Measurements from ENCODE around the gene ONECUT2. TPM values are rescaled to one million over a fixed set of nuclear protein-coding genes. Genes with fewer than 3 reads are reported as not detected.
"Not testable (repeated sequence)": the region's sequence is repeated elsewhere in the genome, so short reads cannot be mapped to it uniquely, and the experiment has no call there.

Gene ONECUT2
- under 1 TPM in 2 of 4 donors, not detected in 2; under 0.01 to 0.09 TPM for total RNA-seq

DNA sequence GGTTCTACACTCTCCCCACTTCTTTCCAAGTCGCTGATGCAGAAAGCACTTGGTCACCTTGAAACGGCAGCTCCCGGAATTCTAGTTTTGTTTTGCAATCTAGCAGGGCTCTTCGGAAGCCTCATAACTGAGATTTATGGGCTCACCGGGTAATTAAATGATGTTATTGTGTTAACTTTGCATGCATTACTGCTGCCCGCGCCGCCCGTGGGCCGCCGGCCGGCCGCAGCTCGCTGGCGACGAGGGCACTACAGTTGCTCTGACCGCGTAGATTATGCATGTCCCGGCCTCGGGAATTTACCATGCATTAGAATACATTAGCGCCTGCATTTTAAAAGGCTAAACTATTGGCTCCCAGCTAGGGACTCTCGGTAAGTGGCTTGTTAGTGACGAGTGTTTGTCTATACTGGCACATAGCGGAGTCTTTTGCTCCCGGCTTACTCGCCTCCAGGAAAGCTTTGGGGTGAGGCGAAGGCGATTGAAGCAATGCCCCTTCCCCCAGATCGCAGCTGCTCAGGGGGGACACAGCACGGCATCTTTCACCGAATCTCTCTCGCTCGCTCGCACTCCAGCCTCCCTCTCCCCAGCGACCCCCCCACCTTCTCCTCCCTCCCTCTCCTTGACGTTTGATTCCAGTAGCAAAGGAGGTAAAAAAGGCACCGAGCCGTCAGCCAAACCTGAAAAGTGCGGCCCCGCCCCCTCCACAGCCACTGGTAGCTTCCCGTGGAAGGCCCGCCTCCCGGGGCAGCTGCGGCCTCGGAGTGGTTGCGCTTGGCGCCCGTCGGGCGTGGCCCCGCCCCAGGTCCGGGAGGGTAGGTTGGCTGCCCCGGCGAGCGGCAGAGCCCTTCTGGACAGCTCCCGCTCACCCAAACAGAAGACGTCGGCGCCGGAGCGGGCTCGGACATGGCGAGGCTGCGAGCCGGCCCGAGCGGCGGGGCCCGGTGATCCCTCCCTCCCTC is at the start of gene ONECUT2:
Gene ONECUT2 (plus strand): TSS at position 839 of the 959 bp plus-strand sequence. CDS start 343 bp downstream, outside the sequence.
- Histone ChIP-seq H3K36me3 (no peaks in the 10 kb centered on the region), H3K27ac (no peak within 1 kb of the TSS), H3K4me1 (peaks cover 0 to 50% (median 0%) of the 10 kb centered on the region in 4 donors), H3K4me3 (peak within 1 kb of the TSS; percentile 14 to 63 (median 50)), H3K27me3 (peaks cover 0 to 80% of the 10 kb centered on the region in 2 donors), H3K9me3 (peaks cover 0 to 4% (median 0%) of the 10 kb centered on the region in 4 donors)
- TF ChIP-seq CTCF (IDR thresholded peaks at IDR 0.05) = no peak
- no peak for TF ChIP-seq POLR2A (IDR thresholded peaks at IDR 0.05)
- peak; percentile 51 to 93 (median 91) for DNase-seq

GRCh38 chr18:57389271-57389670 is 45.9 kb upstream of the ONECUT2 start:
- TF ChIP-seq POLR2A (IDR thresholded peaks at IDR 0.05) = no peak
- TF ChIP-seq CTCF (IDR thresholded peaks at IDR 0.05) = no peak
- no peaks in the 10 kb centered on the region for H3K4me1 ChIP-seq
- no peak for DNase-seq
- H3K36me3 ChIP-seq = no peaks in the 10 kb centered on the region
- H3K9me3 ChIP-seq = no peaks in the 10 kb centered on the region
- no peak overlapping the region for H3K27ac ChIP-seq
- no peak overlapping the region for H3K4me3 ChIP-seq
- H3K27me3 ChIP-seq = no peaks in the 10 kb centered on the region

DNA sequence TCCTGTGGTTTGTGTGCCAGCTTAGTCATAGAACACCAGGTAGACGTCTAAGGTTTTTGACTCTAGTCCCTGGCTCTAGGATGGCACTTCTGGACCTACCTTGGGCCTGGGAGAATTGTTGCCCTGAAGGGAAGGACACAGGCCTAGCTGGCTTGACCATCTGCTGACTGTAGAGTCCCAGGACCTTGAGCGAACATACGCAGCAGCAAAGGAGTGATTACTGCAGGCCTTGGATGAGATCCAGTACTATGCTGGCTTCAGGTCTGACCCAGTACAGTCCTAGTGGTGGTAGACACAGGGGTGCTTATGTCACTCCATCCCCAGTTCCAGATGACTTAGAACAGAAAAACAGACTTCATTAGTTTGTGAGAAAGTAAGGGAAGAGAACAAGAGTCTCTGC is 45.1 kb upstream of the ONECUT2 start:
- Histone ChIP-seq H3K9me3 (no peaks in the 10 kb centered on the region), H3K36me3 (no peaks in the 10 kb centered on the region), H3K27ac (no peak overlapping the region), H3K4me1 (no peaks in the 10 kb centered on the region), H3K27me3 (no peaks in the 10 kb centered on the region), H3K4me3 (no peak overlapping the region)
- TF ChIP-seq CTCF (IDR thresholded peaks at IDR 0.05) (no peak), POLR2A (IDR thresholded peaks at IDR 0.05) (no peak)
- DNase-seq = no peak

DNA sequence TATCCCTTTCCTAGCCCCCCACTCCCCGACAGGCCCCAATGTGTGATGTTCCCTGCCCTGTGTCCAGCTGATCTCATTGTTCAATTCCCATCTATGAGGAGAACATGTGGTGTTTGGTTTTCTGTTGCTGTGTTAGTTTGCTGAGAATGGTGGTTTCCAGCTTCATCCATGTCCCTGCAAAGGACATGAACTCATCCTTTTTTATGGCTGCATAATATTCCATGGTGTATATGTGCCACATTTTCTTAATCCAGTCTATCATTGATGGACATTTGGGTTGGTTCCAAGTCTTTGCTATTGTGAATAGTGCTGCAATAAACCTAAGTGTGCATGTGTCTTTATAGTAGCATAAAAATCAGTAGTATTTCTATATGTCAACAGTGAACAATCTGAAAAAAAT is 40.4 kb upstream of the ONECUT2 start:
- H3K36me3 ChIP-seq, DNase-seq, H3K4me1 ChIP-seq, H3K27ac ChIP-seq, H3K27me3 ChIP-seq, H3K9me3 ChIP-seq, H3K4me3 ChIP-seq: not testable (repeated sequence)

GRCh38 chr18:57396831-57397230 is 38.3 kb upstream of the ONECUT2 start:
- not testable (repeated sequence) for H3K9me3 ChIP-seq, H3K27me3 ChIP-seq, H3K36me3 ChIP-seq, H3K27ac ChIP-seq, H3K4me3 ChIP-seq, H3K4me1 ChIP-seq, DNase-seq

- no peak overlapping the region for H3K4me3 ChIP-seq
- no peak for DNase-seq
- no peak for TF ChIP-seq POLR2A (IDR thresholded peaks at IDR 0.05)
- no peak for TF ChIP-seq CTCF (IDR thresholded peaks at IDR 0.05)
- H3K36me3 ChIP-seq = no peaks in the 10 kb centered on the region
- no peaks in the 10 kb centered on the region for H3K4me1 ChIP-seq
- H3K9me3 ChIP-seq = no peaks in the 10 kb centered on the region
- H3K27me3 ChIP-seq = no peaks in the 10 kb centered on the region
- H3K27ac ChIP-seq = no peak overlapping the region
Observed at GRCh38 chr18:57397440-57398132, 37.6 kb upstream of the ONECUT2 start.
